Measurements from ENCODE around the gene ERBB4.

- TF ChIP-seq CTCF (IDR thresholded peaks at IDR 0.05; ENCODE audit: low read length): peak; percentile 12; the same call in 1 of the 2 replicates
- no peak for TF ChIP-seq EZH2 (optimal IDR thresholded peaks at IDR 0.05; ENCODE audit: low read depth, low read length)
Measured at GRCh38 chr2:212177724-212178123, 360.9 kb downstream of the ERBB4 start.

Data from MM.1S (cell line).